GM12864 (cell line): Measurements from ENCODE around the gene SYK.

Source experiments
- DNase-seq: peaks from one replicate; pipeline ENCODE4 v3.0.0-alpha.2; 2011; ENCODE audit warnings: low read depth
- H3K4me3 ChIP-seq: 2 replicates; pipeline ENCODE4 v1.5.1; 2011; ENCODE audit warnings: mild to moderate bottlenecking, low read depth, low read length, control low read depth
- CTCF ChIP-seq: IDR thresholded peaks from 2 replicates; pipeline ENCODE4 v1.5.1; 2011; ENCODE audit warnings: low read depth, mild to moderate bottlenecking, moderate library complexity, low read length, control low read depth, inconsistent platforms; ENCODE audit errors: missing control alignments

Gene SYK

GRCh38 chr9:90874194-90874593 lies 72.6 kb downstream of the SYK start:
- DNase-seq, result no peak
- peak; percentile 6 for TF ChIP-seq CTCF
- H3K4me3 ChIP-seq, result no peak overlapping the region

DNA sequence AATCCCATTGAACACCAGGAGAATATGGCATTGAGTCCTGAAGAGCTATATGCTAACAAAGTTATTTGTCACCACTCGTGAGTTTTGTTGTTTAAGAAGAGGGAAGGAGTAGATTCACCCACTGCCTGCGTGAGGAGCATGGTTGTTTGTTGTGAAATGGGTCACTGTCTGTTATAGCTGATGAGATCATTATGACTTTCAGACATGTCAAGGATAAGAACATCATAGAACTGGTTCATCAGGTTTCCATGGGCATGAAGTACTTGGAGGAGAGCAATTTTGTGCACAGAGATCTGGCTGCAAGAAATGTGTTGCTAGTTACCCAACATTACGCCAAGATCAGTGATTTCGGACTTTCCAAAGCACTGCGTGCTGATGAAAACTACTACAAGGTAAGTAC lies 76.9 kb downstream of the SYK start:
- no peak for TF ChIP-seq CTCF
- DNase-seq, result no peak
- H3K4me3 ChIP-seq, result no peak overlapping the region

DNA sequence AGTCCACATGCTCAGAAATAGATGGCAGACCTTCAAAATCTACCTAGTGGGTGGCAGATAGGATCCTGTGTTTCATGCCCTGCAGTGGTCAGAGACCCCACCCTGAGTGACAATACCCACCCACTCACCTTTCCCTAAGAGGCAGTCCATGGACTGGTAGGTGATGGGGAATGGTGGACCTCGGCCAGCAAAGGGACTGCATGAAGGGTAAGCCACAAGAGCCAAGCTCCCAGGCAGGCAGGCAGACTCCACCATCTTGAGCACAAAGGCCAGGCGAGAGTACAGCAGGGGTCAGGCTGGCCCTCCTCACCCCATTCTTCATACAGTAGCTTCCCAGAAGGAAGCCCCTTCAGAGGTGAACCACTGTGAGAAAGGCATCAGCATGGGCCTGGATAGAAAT lies 78.4 kb downstream of the SYK start:
- DNase-seq, result no peak
- no peak overlapping the region for H3K4me3 ChIP-seq
- no peak for TF ChIP-seq CTCF

GRCh38 chr9:90880669-90881068 lies 79.0 kb downstream of the SYK start:
- peak; percentile 7 for DNase-seq
- TF ChIP-seq CTCF, result no peak
- no peak overlapping the region for H3K4me3 ChIP-seq

- DNase-seq, result peak; percentile 69
- H3K4me3 ChIP-seq, result no peak overlapping the region
- TF ChIP-seq CTCF, result no peak
These were observed 80.0 kb downstream of the SYK start for GRCh38 chr9:90881648-90882047.

DNA sequence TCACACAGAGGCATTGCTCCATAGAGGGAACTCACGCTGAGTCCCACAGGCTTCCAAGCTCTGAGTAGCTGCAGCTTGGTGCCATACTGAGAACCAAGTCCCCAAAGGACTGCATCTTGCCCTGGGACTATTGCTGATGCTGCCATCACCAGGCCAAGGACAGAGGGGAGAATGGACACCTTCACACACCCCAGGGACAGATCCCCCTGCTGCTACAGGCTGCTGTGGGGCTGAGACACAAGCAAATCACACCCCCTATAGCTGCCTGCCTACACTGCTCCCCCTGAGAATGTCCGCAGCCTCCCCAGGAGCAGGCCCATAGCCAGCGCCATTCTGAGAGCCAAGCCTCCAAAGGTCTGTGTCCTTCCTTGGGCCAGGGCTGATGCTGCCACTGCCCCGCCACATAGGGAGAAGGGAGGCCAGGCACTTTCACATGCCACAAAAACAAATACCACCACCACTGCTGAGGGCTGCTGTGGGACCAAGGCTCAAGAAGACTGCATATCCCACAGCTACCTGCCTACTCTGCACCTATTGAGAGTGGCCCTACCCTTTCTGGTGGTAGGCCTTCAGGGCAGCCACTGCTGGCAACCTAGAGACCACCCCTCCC lies 81.5 kb downstream of the SYK start:
- DNase-seq, result no peak
- TF ChIP-seq CTCF, result no peak
- H3K4me3 ChIP-seq, result no peak overlapping the region

GRCh38 chr9:90883661-90884060 lies 82.0 kb downstream of the SYK start:
- DNase-seq, result no peak
- no peak overlapping the region for H3K4me3 ChIP-seq
- TF ChIP-seq CTCF, result no peak
